GM13976 (cell line): ENCODE data around the gene COQ6.
"Not testable (repeated sequence)": the region's sequence is repeated elsewhere in the genome, so short reads cannot be mapped to it uniquely, and the experiment has no call there.

Experiments
- DNase-seq: peaks from one replicate; pipeline ENCODE4 v3.0.0; 2012; ENCODE audit warnings: low spot score
- CTCF ChIP-seq: IDR thresholded peaks from 2 replicates; pipeline ENCODE4 v1.5.1; 2012; ENCODE audit warnings: borderline replicate concordance, mild to moderate bottlenecking; ENCODE audit not compliant: insufficient read depth; ENCODE audit errors: extremely low read depth, missing control alignments, control extremely low read depth
- in situ Hi-C: fragments of 300-500 bp; cut with MboI; formaldehyde crosslinking; loops from one replicate; pipeline ENCODE4 v1.12.0; 2022; ENCODE audit warnings: low sequenced_read_pairs, mixed read lengths, inconsistent platforms; ENCODE audit not compliant: unreplicated experiment

COQ6 gene

GRCh38 chr14:73996731-73997107, 46.6 kb downstream of the COQ6 start:
- no peak for DNase-seq
- no peak for TF ChIP-seq CTCF
- in situ Hi-C loops, result no loop called here

- in situ Hi-C loops, result no loop called here
- no peak for DNase-seq
- TF ChIP-seq CTCF, result no peak
Observed at GRCh38 chr14:73997108-73997943, 47.2 kb downstream of the COQ6 start.

GRCh38 chr14:73997944-73998447, 47.9 kb downstream of the COQ6 start:
- TF ChIP-seq CTCF, result no peak
- in situ Hi-C loops, result no loop called here
- DNase-seq, result no peak

- in situ Hi-C loops, result no loop called here
- no peak for DNase-seq
- no peak for TF ChIP-seq CTCF
Observed at GRCh38 chr14:73998726-73999125, 48.6 kb downstream of the COQ6 start.

GRCh38 chr14:74005664-74006063, 55.6 kb downstream of the COQ6 start:
- DNase-seq, in situ Hi-C loops: not testable (repeated sequence)

- in situ Hi-C loops, result no loop called here
- no peak for DNase-seq
Observed at GRCh38 chr14:74008843-74009499, 58.9 kb downstream of the COQ6 start.

More at GRCh38 chr14:74008843-74009499, 58.9 kb downstream of the COQ6 start:
- TF ChIP-seq CTCF, result no peak
